MM.1S (cell line): ENCODE measurements around the gene CD164L2.

Experiments
- DNase-seq: peaks from one replicate; pipeline ENCODE4 v3.0.0-alpha.2; 2015
- H2AFZ ChIP-seq: fragments of 300-600 bp; sonication (generic); 2 replicates; pipeline ENCODE4 v1.6.0; 2016; ENCODE audit warnings: antibody characterized with exemption, low read length
- H3F3A ChIP-seq: fragments of 300-600 bp; sonication (generic); 2 replicates; pipeline ENCODE4 v1.6.1; 2016; ENCODE audit warnings: mild to moderate bottlenecking, antibody characterized with exemption, low read length, moderate library complexity, mixed read lengths; ENCODE audit not compliant: insufficient read depth
- H3K27ac ChIP-seq: fragments of 300-600 bp; sonication (generic); 2 replicates; pipeline ENCODE4 v1.5.1; 2016; ENCODE audit warnings: mild to moderate bottlenecking, low read length
- H3K27me3 ChIP-seq: fragments of 300-600 bp; sonication (generic); replicated peaks from 2 replicates; pipeline ENCODE4 v1.6.0; 2016; ENCODE audit warnings: low read length; ENCODE audit not compliant: insufficient read depth
- H3K36me3 ChIP-seq: fragments of 300-600 bp; sonication (generic); replicated peaks from 2 replicates; pipeline ENCODE4 v1.6.1; 2016; ENCODE audit warnings: mild to moderate bottlenecking, low read length, mixed read lengths; ENCODE audit not compliant: insufficient read depth
- H3K4me1 ChIP-seq: fragments of 300-600 bp; sonication (generic); 2 replicates; pipeline ENCODE4 v1.6.1; 2016; ENCODE audit warnings: low read length, mixed read lengths
- H3K4me2 ChIP-seq: fragments of 300-600 bp; sonication (generic); 2 replicates; pipeline ENCODE4 v1.6.0; 2016; ENCODE audit warnings: low read depth, low read length
- H3K4me3 ChIP-seq: fragments of 300-600 bp; sonication (generic); 2 replicates; pipeline ENCODE4 v1.5.1; 2016; ENCODE audit warnings: low read length, mixed read lengths
- H3K79me2 ChIP-seq: fragments of 300-600 bp; sonication (generic); 2 replicates; pipeline ENCODE4 v1.6.1; 2016; ENCODE audit warnings: mixed run types, low read length, mixed read lengths
- H3K9ac ChIP-seq: fragments of 300-600 bp; sonication (generic); 2 replicates; pipeline ENCODE4 v1.6.1; 2016; ENCODE audit warnings: low read length, mixed read lengths
- H3K9me2 ChIP-seq: fragments of 300-600 bp; sonication (generic); replicated peaks from 2 replicates; pipeline ENCODE4 v1.6.1; 2016; ENCODE audit warnings: mild to moderate bottlenecking, low read length, mixed read lengths; ENCODE audit not compliant: insufficient read depth
- H3K9me3 ChIP-seq: fragments of 300-600 bp; sonication (generic); replicated peaks from 2 replicates; pipeline ENCODE4 v1.6.1; 2016; ENCODE audit warnings: mild to moderate bottlenecking, low read length, mixed read lengths; ENCODE audit not compliant: insufficient read depth
- H4K20me1 ChIP-seq: fragments of 300-600 bp; sonication (generic); 2 replicates; pipeline ENCODE4 v1.6.1; 2016; ENCODE audit warnings: mild to moderate bottlenecking, low read length, moderate library complexity, mixed read lengths; ENCODE audit not compliant: insufficient read depth
- EZH2 ChIP-seq: fragments of 300-600 bp; sonication (generic); optimal IDR thresholded peaks from 2 replicates; pipeline ENCODE3; 2017; ENCODE audit warnings: low read depth, mild to moderate bottlenecking, antibody characterized with exemption, low read length, mixed read lengths
- EZH2phosphoT487 ChIP-seq: fragments of 300-600 bp; sonication (generic); IDR thresholded peaks from 2 replicates; pipeline ENCODE4 v1.6.1; 2018; ENCODE audit warnings: antibody characterized with exemption, low read length
- TF ChIP-seq, protein P1 (sequence below): fragments of 300-600 bp; sonication (generic); IDR thresholded peaks from 2 replicates; pipeline ENCODE4 v1.5.1; 2016; ENCODE audit warnings: antibody characterized with exemption, low read length, mixed read lengths

Gene CD164L2

DNA sequence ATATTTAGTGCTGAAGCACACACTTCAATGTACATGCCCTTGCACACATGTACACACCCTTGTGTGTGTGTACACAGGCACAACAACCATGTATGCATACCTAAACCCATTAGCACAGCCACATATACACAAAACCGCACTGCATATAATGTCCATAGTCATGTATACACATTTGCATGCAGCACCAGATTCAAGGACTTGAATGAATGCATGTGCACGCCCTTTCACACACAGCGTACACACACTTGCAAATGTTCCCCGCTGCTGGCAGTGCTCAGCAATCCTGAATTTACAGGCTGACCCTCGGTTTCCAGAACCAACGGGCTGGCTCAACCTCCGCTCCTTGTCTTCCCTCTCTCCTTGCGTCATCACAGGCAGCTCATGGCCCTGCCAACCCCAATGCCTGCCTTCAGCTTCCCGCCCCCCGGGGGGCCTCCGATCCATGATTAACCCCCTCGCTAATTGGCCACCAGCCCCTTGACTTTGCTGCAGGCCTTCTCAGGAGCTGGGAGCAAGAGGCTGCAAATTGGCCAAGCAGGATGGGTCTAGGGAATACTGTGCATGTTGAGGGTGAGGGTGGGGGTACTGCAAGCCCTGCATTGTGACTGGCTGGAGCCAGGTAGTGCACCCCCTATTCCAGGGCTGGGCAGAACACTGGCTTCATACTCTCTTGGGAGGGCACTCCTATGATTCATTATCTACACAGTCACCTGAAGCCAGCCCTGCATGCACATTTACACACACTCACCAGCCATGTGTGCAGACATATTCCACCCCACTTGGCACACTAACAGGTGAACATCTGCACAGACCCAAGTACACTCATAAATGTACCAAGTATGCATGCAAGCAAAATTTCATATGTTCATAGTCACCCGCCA is 17.2 kb upstream of the CD164L2 start:
- Histone ChIP-seq H3K9ac (no peak overlapping the region), H3K9me3 (no peaks in the 10 kb centered on the region), H4K20me1 (no peaks in the 10 kb centered on the region), H3K9me2 (no peaks in the 10 kb centered on the region), H3F3A (no peaks in the 10 kb centered on the region), H2AFZ (no peak overlapping the region), H3K27me3 (no peaks in the 10 kb centered on the region), H3K27ac (no peak overlapping the region), H3K4me3 (no peak overlapping the region), H3K4me2 (no peak overlapping the region), H3K36me3 (no peaks in the 10 kb centered on the region), H3K4me1 (no peaks in the 10 kb centered on the region), H3K79me2 (no peaks in the 10 kb centered on the region)
- DNase-seq, result no peak
- TF ChIP-seq EZH2, result no peak

DNA sequence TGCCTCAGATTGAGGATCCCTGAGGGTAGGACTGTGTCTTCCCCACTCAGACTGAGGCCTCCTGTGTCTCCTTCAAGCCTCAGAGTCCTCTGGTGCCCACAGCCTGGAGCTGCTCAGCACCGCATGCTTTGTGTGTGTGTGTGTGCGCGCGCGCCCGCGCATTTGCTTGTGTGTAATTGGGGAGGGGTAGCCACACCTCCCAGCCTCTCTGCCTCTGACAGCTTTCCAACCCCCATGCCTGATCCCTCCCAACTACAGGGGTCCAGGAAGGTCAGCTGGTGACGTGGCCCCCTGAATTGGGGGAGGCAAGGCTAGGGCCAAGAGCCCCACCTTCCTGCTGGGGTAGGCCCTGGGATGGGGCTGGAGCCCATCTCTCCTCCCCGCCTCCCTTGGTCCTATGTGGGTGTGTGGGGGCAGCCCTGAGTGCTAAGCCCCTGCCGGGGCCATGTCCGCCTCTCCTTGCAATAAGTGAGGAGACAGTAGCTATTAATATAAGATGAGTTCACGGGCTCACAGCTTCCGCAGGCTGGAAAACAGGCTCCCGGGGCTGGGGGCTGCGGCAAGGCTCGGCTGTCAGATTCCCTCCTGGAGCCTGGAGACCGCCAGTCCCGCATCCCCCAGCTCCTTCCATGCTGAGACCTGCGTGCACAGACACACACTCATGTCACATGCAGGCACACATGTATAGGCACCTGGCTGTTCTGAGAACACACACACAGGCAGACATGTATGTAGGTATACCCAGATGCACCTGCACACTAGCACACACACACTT is 16.3 kb upstream of the CD164L2 start:
- Histone ChIP-seq H3F3A (no peaks in the 10 kb centered on the region), H3K27ac (no peak overlapping the region), H3K4me1 (no peaks in the 10 kb centered on the region), H3K27me3 (no peaks in the 10 kb centered on the region), H3K36me3 (no peaks in the 10 kb centered on the region), H4K20me1 (no peaks in the 10 kb centered on the region), H3K9ac (no peak overlapping the region), H2AFZ (no peak overlapping the region), H3K9me3 (no peaks in the 10 kb centered on the region), H3K4me3 (no peak overlapping the region), H3K4me2 (no peak overlapping the region), H3K79me2 (no peaks in the 10 kb centered on the region), H3K9me2 (no peaks in the 10 kb centered on the region)
- DNase-seq, result no peak
- TF ChIP-seq EZH2 (no peak), EZH2phosphoT487 (no peak)
- TF ChIP-seq, protein P1, sequence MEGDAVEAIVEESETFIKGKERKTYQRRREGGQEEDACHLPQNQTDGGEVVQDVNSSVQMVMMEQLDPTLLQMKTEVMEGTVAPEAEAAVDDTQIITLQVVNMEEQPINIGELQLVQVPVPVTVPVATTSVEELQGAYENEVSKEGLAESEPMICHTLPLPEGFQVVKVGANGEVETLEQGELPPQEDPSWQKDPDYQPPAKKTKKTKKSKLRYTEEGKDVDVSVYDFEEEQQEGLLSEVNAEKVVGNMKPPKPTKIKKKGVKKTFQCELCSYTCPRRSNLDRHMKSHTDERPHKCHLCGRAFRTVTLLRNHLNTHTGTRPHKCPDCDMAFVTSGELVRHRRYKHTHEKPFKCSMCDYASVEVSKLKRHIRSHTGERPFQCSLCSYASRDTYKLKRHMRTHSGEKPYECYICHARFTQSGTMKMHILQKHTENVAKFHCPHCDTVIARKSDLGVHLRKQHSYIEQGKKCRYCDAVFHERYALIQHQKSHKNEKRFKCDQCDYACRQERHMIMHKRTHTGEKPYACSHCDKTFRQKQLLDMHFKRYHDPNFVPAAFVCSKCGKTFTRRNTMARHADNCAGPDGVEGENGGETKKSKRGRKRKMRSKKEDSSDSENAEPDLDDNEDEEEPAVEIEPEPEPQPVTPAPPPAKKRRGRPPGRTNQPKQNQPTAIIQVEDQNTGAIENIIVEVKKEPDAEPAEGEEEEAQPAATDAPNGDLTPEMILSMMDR, result no peak

DNA sequence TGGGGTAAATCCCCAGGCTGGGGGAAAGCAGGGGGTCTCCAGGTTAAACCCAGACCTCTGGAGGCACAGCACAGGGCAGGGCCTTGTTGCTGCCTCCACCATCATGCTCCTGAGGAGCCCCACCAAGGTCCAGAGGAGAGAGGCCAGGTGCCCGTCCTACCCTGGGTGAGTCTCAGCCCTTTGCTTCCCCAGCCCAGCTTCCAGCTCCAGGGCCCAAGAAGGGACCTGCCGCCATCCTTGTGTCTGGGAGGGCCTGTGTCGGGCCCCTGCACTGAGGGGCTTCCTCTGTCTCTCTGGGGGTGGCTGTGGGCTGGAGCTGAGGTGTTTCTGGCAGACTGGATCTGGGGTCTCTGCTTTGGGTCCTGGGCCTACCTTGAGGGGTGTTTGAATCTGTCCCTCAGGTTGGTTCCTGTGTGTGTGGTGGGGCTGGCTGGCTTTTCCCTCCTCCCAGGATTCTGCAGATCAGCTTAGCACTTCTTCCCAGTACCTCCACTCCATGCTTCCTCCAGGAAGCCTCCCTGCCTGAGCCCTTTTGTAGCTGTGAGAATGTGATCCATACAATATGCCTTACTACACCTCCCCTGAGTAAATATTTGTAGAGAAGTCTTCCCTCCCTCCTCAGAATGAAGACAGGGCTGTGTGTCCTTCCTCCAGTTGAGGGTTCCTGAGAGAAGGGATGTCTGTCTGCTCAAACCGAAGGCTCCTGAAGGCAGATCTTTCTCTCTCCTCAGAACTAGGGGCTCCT is 15.4 kb upstream of the CD164L2 start:
- H2AFZ ChIP-seq, result no peak overlapping the region
- TF ChIP-seq EZH2phosphoT487, result no peak
- TF ChIP-seq, protein P1, result no peak
- TF ChIP-seq EZH2, result no peak
- no peak overlapping the region for H3K27ac ChIP-seq
- no peaks in the 10 kb centered on the region for H3K79me2 ChIP-seq
- no peaks in the 10 kb centered on the region for H3F3A ChIP-seq
- H4K20me1 ChIP-seq, result no peaks in the 10 kb centered on the region
- H3K4me3 ChIP-seq, result no peak overlapping the region
- no peak overlapping the region for H3K4me2 ChIP-seq
- H3K4me1 ChIP-seq, result no peaks in the 10 kb centered on the region
- H3K27me3 ChIP-seq, result no peaks in the 10 kb centered on the region
- no peaks in the 10 kb centered on the region for H3K9me3 ChIP-seq
- H3K9ac ChIP-seq, result no peak overlapping the region
- no peak for DNase-seq
- no peaks in the 10 kb centered on the region for H3K36me3 ChIP-seq
- H3K9me2 ChIP-seq, result no peaks in the 10 kb centered on the region
